HCT116 (cell line): ENCODE results near the gene RBMS1.

ENCODE experiments used
- ATF3 ChIP-seq: IDR thresholded peaks from 2 replicates; pipeline ENCODE4 v1.6.1; 2012
- CEBPB ChIP-seq: IDR thresholded peaks from 2 replicates; pipeline ENCODE4 v1.6.1; 2012; ENCODE audit warnings: low read depth
- CTCF ChIP-seq, 3 experiments: fragments of 200-600 bp in 1 of 3; sonication (generic) in 1 of 3; IDR thresholded peaks in 2 of 3; conservative IDR thresholded peaks in 1 of 3; 2 replicates each; pipeline ENCODE4 v1.5.1; 2012 to 2017; ENCODE audit warnings: low read depth in 2 of 3, low read length in 2 of 3, antibody characterized with exemption in 1 of 3, borderline replicate concordance in 1 of 3, control low read depth in 1 of 3, mild to moderate bottlenecking in 1 of 3, mixed read lengths in 1 of 3, mixed run types in 1 of 3, moderate library complexity in 1 of 3; ENCODE audit not compliant: insufficient read depth in 1 of 3
- EZH2 ChIP-seq: fragments of 200-600 bp; sonication (generic); IDR thresholded peaks from 2 replicates; pipeline ENCODE4 v1.6.1; 2017; ENCODE audit warnings: antibody characterized with exemption, mixed run types
- EZH2phosphoT487 ChIP-seq: fragments of 200-600 bp; IDR thresholded peaks from 2 replicates; pipeline ENCODE4 v1.6.1; 2018; ENCODE audit warnings: antibody characterized with exemption, borderline replicate concordance
- POLR2A ChIP-seq: IDR thresholded peaks from 2 replicates; pipeline ENCODE4 v1.7.0; 2011; ENCODE audit warnings: borderline replicate concordance; ENCODE audit not compliant: insufficient read depth, insufficient read length; ENCODE audit errors: extremely low read depth
- POLR2AphosphoS5 ChIP-seq: IDR thresholded peaks from 2 replicates; pipeline ENCODE4 v1.6.1; 2011; ENCODE audit warnings: mild to moderate bottlenecking, low read depth, low read length, moderate library complexity
- ZFX ChIP-seq: fragments of 450-650 bp; IDR thresholded peaks from 2 replicates; pipeline ENCODE4 v1.6.1; 2017

GRCh38 chr2:160381425-160381951 lies 112.1 kb downstream of the RBMS1 start:
- no peak for TF ChIP-seq POLR2A
- no peak for TF ChIP-seq CTCF (IDR thresholded peaks at IDR 0.05 in 2 of 3, conservative IDR thresholded peaks at IDR 0.05 in 1 of 3; ENCODE audit: borderline replicate concordance in 1 of 3, insufficient read depth in 1 of 3, low read depth in 2 of 3, low read length in 2 of 3)
- TF ChIP-seq ATF3, result no peak
- TF ChIP-seq POLR2AphosphoS5, result no peak
- no peak for TF ChIP-seq ZFX
- no peak for TF ChIP-seq EZH2
- no peak for TF ChIP-seq CEBPB
- TF ChIP-seq EZH2phosphoT487, result no peak
